Bronchial epithelial cell (primary cell): ENCODE measurements around the gene IL34. TPM values are rescaled to one million over a fixed set of nuclear protein-coding genes. Genes with fewer than 3 reads are reported as not detected.
"Not testable (repeated sequence)": the region's sequence is repeated elsewhere in the genome, so short reads cannot be mapped to it uniquely, and the experiment has no call there.

Experiments
- DNase-seq: peaks from one replicate; pipeline ENCODE4 v3.0.0-alpha.2; 2010; ENCODE audit warnings: low read depth
- FAIRE-seq: peaks from 2 replicates; lab custom pipeline; 2011; peaks lifted over from hg19 to GRCh38; lab: Jason Lieb, UNC
- H3K27me3 ChIP-seq: 2 replicates; pipeline ENCODE4 v1.5.1; 2011; ENCODE audit warnings: low read length; ENCODE audit not compliant: control insufficient read depth, insufficient read depth
- H3K36me3 ChIP-seq: 2 replicates; pipeline ENCODE4 v1.5.1; 2011; ENCODE audit warnings: low read length; ENCODE audit not compliant: control insufficient read depth, insufficient read depth
- H3K4me3 ChIP-seq: 2 replicates; pipeline ENCODE4 v1.5.1; 2011; ENCODE audit warnings: mild to moderate bottlenecking, low read depth, low read length, control low read depth
- CTCF ChIP-seq: IDR thresholded peaks from 2 replicates; pipeline ENCODE4 v1.5.1; 2011; ENCODE audit warnings: mild to moderate bottlenecking, moderate library complexity, low read length, control low read depth, inconsistent platforms; ENCODE audit not compliant: insufficient read depth, severe bottlenecking
- total RNA-seq: library from RNA; depleted of rRNA; stranded (reverse); fragments of >200 nt; gene quantifications from 2 replicates; pipeline ENCODE4 v1.2.1, GENCODE V29; 2014

Gene IL34
- total RNA-seq, 1 donor from 2014 or later = 0.26 TPM

- no peak for TF ChIP-seq CTCF
- Histone ChIP-seq H3K27me3 (no peaks in the 10 kb centered on the region), H3K4me3 (no peak overlapping the region), H3K36me3 (peaks cover 34% of the 10 kb centered on the region)
- FAIRE-seq (no peak), DNase-seq (no peak)
Measured at GRCh38 chr16:70670175-70670574, 23.8 kb downstream of the IL34 start.

GRCh38 chr16:70670938-70671337 is 24.6 kb downstream of the IL34 start:
- H3K27me3 ChIP-seq, H3K4me3 ChIP-seq, FAIRE-seq, DNase-seq: not testable (repeated sequence)
- H3K36me3 ChIP-seq = peaks cover 31% of the 10 kb centered on the region

- no peak overlapping the region for H3K4me3 ChIP-seq
- peaks cover 54% of the 10 kb centered on the region for H3K36me3 ChIP-seq
- TF ChIP-seq CTCF = no peak
- DNase-seq (no peak), FAIRE-seq (no peak)
- no peaks in the 10 kb centered on the region for H3K27me3 ChIP-seq
Measured at GRCh38 chr16:70674221-70675014, 28.1 kb downstream of the IL34 start.

- DNase-seq = no peak
- Histone ChIP-seq H3K4me3 (no peak overlapping the region), H3K36me3 (peaks cover 58% of the 10 kb centered on the region), H3K27me3 (no peaks in the 10 kb centered on the region)
- no peak for TF ChIP-seq CTCF
- no peak for FAIRE-seq
Measured at GRCh38 chr16:70675851-70676513, 29.6 kb downstream of the IL34 start.

GRCh38 chr16:70676675-70677498 is 30.5 kb downstream of the IL34 start:
- Histone ChIP-seq H3K36me3 (peaks cover 55% of the 10 kb centered on the region), H3K27me3 (no peaks in the 10 kb centered on the region), H3K4me3 (no peak overlapping the region)
- no peak for TF ChIP-seq CTCF
- no peak for FAIRE-seq
- no peak for DNase-seq

- H3K4me3 ChIP-seq = no peak overlapping the region
- TF ChIP-seq CTCF = no peak
- H3K27me3 ChIP-seq = no peaks in the 10 kb centered on the region
- FAIRE-seq (no peak), DNase-seq (no peak)
- H3K36me3 ChIP-seq = peaks cover 53% of the 10 kb centered on the region
Measured at GRCh38 chr16:70677499-70678120, 31.3 kb downstream of the IL34 start.
